HK-2 (cell line): Measurements from ENCODE around the gene SPACA5.
"Not testable (repeated sequence)": the region's sequence is repeated elsewhere in the genome, so short reads cannot be mapped to it uniquely, and the experiment has no call there.

Source experiments
- DNase-seq: peaks from one replicate; pipeline ENCODE4 v3.0.0-alpha.2; 2018; ENCODE audit not compliant: unreplicated experiment

Gene SPACA5

DNA sequence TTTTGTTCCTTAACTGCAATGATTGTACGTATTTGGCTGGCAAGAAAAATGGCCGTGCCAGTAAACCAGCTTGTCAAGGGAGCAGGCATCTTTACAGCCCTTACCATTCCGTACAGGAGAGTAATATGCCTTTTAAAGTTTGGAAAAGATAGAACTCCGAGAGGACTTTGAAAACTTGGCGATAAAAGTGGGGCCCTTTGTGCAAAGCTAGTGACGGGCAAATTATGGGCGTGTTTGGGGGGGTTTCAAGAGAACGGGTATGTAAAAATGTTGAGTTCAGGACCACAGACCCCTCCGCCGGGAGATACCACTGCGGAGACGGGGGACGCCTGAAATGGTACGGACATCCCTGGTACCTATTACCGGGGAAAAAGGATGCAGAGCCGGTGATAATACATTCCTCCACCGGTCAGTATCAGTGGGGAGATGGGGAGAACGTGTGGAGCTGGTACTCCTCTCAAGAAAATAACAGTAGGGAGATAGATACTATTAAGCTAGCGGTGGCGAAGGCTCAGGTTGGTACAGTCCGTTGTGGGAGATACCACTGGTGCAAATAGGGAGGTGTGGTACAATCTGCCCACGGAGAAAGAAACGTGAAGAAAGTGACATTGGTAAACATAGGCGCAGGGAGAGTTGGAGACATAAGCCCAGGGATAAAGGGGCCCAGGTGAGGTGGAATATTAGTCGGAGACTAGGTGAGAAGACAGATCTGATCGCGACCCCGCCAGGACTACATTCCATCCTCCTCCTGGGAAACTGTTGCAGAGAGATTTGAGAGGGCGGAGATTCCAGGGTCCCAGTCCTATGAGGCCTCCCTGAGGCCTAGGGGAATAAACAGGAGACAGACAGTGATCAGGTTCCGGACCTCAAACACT, 14.5 kb downstream of the SPACA5 start:
- peak; percentile 77 for DNase-seq

GRCh38 chrX:48022100-48022499, 15.3 kb downstream of the SPACA5 start:
- DNase-seq, result no peak

DNA sequence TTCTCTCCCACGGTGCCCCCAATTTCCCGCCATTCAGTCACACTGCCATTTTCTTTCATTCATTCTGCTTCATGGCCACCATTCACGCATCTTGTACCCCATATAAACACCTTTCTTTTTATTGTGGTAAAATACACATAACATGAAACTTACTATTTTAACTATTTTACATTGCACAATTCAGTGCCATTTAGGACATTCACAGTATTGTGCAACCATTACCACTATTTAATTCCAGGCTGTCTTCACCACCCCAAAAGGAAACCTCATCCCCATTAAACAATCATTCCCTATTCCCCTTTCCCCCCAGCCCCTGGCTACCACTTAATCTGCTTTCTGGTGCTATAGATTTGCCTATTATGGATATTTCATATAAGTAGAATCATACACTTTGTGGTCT, 15.9 kb downstream of the SPACA5 start:
- no peak for DNase-seq

GRCh38 chrX:48025561-48025960, 18.8 kb downstream of the SPACA5 start:
- DNase-seq, result peak; percentile 33

DNA sequence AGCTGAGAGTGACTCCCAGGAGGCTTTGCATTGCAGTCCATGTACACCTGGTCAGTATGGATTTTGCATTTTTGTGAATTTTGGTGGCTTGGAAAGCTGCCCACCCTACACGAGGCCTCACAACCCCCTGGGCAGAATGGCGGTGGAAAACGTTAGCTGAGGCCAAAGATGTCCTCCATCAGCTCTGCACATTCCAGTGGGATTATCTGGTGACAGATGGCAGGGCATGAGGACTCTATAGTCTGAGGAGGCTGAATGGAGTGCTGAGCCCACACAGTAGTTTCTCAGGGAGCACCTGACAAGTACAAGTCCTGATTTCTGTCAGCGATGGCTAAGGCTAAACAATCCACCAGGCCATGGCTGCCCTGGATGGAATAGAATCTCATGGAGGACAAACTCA, 20.8 kb downstream of the SPACA5 start:
- DNase-seq, result not testable (repeated sequence)

DNA sequence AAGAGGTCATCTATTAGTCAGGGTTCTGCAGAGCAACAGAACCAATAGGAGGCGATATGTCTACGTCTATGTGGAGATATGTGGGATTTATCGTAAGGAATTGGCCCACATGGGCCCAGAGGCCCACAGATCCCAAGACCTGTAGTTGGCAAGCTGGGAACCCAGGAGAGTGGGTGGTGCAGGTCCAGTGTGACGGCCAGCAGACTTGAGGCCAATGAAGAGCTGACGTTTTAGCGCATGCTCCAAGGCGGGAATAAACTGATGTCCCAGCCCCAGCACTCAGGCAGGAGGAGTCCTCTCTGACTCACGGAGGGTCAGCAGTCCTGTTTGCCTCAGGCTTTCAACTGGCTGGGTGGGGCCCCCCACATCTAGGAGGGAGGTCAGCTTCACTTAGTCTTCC, 21.3 kb downstream of the SPACA5 start:
- DNase-seq, result no peak

DNA sequence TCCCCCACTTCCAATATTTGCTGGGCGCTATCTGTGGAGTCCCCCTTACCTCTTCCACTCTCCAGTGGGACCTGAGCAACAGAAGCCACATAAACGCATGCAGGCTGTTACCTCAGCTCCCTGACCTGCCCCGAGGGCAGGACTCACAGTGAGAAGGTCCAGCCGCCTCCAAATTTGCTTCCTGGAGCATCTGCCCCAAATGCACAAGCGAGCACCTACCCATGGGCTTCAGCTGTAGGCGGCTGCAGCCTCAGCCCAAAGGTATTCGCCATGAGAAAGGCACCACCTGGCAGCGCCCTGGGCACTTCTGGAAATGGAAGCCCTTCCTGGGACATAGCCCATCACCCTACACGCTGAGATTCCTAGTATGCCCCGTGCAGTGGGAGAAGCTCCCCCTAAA, 23.4 kb downstream of the SPACA5 start:
- no peak for DNase-seq

DNA sequence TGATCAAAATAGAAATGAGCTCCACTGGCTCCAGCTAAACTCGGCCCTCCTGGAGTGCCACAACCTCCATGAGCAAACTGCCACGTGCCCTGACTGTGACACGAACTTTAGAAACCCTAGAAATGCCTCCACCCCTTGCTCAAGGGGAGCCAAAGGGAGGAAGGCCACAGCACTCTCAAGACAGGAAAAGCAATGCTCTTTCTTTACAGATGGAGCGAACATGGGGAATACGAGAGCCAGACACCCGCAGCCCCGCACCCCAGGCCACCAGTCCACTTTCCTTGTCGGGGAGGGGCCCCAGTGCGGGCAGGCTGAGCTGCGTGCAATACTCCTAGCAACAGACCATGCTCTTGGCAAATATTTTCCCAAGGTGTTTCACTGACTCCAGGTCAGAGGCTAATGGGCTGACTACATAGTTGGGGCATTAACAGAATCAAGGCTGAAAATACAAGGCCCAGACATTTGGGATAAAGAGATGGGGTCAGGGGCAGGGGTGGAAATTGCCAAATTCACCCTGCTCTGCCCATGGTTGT, 23.9 kb downstream of the SPACA5 start:
- not testable (repeated sequence) for DNase-seq

DNA sequence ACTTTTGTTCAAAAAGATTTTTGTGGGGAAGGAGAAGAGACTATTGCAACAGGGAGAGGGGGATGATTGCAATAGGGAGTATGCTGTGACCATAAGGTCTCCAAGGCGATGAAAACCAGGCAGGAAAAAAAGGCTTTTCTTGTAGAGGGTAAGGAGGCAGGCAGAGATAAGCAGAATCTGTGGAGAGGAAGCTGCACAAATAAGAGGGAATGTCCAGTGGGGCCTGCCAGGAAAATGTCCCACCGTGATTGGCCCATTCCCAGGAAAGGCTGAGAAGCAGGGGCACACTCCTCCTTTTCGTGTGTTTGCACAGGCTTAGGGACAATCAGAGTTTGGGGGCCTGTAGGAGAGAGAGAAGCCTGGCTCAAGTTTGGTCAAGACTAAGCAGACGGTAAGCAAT, 29.1 kb downstream of the SPACA5 start:
- no peak for DNase-seq

- no peak for DNase-seq
These were observed 36.3 kb downstream of the SPACA5 start for GRCh38 chrX:48043056-48043455.

DNA sequence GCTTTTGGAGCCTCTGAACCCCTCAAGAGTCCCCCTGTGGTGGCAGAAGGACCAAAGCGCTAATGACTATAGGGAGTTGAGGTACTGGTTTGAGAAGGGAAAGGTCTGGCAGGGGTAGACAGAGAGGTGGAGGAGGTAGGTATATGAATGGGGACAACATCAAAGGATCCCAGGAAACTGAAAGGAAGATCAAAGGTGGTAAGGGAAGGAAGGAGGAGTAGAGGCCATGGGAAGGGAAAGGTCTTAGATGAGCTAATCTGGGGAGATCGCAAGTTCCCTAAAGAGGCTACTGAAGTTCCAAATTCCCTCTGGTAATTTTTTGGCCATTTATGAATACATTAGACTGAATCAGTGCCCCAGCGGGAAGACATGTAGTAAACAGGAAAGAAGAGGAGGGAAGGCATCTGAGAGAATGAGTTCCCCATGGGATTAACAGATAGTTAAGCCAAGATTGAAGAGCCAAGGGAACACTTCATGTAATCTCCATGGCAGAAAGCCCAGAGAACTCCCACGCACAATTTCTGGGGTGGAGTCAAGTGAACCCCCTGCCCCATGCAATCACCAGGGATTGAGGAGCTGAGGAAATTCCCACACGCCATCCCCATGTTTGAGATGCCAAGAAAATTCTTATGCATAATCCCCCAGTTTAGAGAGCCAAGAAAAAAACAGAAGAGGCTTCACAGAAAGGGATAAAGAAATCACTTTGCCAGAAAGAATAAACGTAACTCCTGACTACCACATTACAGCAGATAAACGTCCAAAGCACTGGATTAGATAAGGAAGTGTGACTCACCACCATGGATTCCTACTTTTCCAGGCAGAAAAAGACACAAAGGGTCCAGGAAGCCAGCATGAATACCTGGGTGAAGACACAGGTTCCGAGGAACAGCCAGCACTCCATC, 38.9 kb downstream of the SPACA5 start:
- DNase-seq, result peak; percentile 1

DNA sequence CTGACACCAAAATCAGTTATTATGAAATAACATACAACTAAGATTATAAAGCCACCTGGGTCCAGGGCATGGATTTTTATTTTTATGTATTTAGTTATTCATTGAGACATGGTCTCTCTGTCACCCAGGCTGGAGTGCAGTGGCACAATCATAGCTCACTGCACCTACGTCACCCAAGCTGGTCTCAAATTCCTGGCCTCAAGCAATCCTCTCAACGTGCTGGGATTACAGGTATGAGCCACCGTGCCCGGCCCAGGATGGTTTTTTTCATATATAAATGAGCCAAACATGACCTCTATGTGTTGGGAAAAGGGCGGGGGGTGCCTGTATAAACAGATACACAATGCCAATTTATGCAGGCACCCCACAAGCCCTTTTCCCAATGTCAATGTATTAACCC, 40.1 kb downstream of the SPACA5 start:
- DNase-seq, result no peak

GRCh38 chrX:48058621-48059295, 52.0 kb downstream of the SPACA5 start:
- no peak for DNase-seq

- no peak for DNase-seq
These were observed 52.5 kb downstream of the SPACA5 start for GRCh38 chrX:48059296-48059639.
